GM23338 (cell line): ENCODE measurements around the gene UIMC1.

Source experiments
- CREB1 ChIP-seq: fragments of 250-450 bp; sonication (Bioruptor Pico); IDR thresholded peaks from 2 replicates; pipeline ENCODE4 v1.5.0; 2020; ENCODE audit warnings: low read depth, mild to moderate bottlenecking, moderate library complexity
- CTCF ChIP-seq, 2 experiments: fragments of 200-600 bp in 1 of 2; sonication (generic) in 1 of 2; conservative IDR thresholded peaks; 2 replicates each; pipeline versions ENCODE4 v1.5.1 to v1.6.1; 2016 to 2017; ENCODE audit warnings: antibody characterized with exemption in 2 of 2, low read depth in 2 of 2, mild to moderate bottlenecking in 2 of 2, moderate library complexity in 1 of 2
- ETS1 ChIP-seq: IDR thresholded peaks from 2 replicates; pipeline ENCODE4 v1.6.1; 2016; ENCODE audit warnings: antibody characterized with exemption
- EZH2 ChIP-seq: fragments of 200-600 bp; sonication (generic); IDR thresholded peaks from one replicate; pipeline ENCODE4 v1.8.0; 2017; ENCODE audit warnings: antibody characterized with exemption, mild to moderate bottlenecking, low read depth; ENCODE audit not compliant: unreplicated experiment
- EZH2phosphoT487 ChIP-seq: fragments of 200-600 bp; sonication (generic); IDR thresholded peaks from one replicate; pipeline ENCODE4 v1.8.1; 2018; ENCODE audit warnings: antibody characterized with exemption; ENCODE audit not compliant: unreplicated experiment
- JUNB ChIP-seq: IDR thresholded peaks from one replicate; pipeline ENCODE4 v1.6.1; 2016; ENCODE audit warnings: antibody characterized with exemption; ENCODE audit not compliant: unreplicated experiment
- NANOG ChIP-seq: IDR thresholded peaks from 2 replicates; pipeline ENCODE4 v1.6.1; 2016; ENCODE audit warnings: antibody characterized with exemption, borderline replicate concordance
- POLR2AphosphoS5 ChIP-seq: IDR thresholded peaks from 2 replicates; pipeline ENCODE4 v1.6.1; 2016; ENCODE audit warnings: antibody characterized with exemption, low read depth
- REST ChIP-seq: IDR thresholded peaks from one replicate; pipeline ENCODE4 v1.6.1; 2018; ENCODE audit warnings: antibody characterized with exemption; ENCODE audit not compliant: unreplicated experiment

- TF ChIP-seq CTCF (conservative IDR thresholded peaks at IDR 0.05; ENCODE audit: low read depth in 2 of 2) (no peak), REST (no peak), EZH2 (no peak), NANOG (no peak), EZH2phosphoT487 (no peak), POLR2AphosphoS5 (no peak), JUNB (no peak), ETS1 (no peak), CREB1 (CRISPR knock-in tag) (no peak)
Measured at GRCh38 chr5:176956756-176957155, 49.8 kb downstream of the UIMC1 start.
